ENCODE data around the gene PALLD. TPM values are rescaled to one million over a fixed set of nuclear protein-coding genes. Genes with fewer than 3 reads are reported as not detected.

The PALLD gene
- total and polyA plus RNA-seq, 12 donors: 169 to 1,537 (median 667) TPM

GRCh38 chr4:168830777-168831512 lies 334.1 kb downstream of the PALLD start:
- intact Hi-C loops (cut with DNase I): loop anchor here in 5 of 10 donors (1.0 to 10.0 kb wide), 6 partner anchors 14 to 116 kb away; no protein-coding TSS in a partner anchor
- no peak for TF ChIP-seq CTCF (IDR thresholded peaks at IDR 0.05)
- DNase-seq (no peak), ATAC-seq (no peak)
- Histone ChIP-seq H3K4me1 (peaks cover 5 to 55% (median 40%) of the 10 kb centered on the region in 9 donors), H3K4me3 (peak overlapping the region in 7 of 10 donors; percentile 65 to 85 (median 78)), H3K36me3 (no peaks in the 10 kb centered on the region), H3K27ac (peak overlapping the region in 8 of 10 donors; percentile 87 to 92 (median 90)), H3K9me3 (no peaks in the 10 kb centered on the region), H3K27me3 (peaks cover 0 to 51% (median 0%) of the 10 kb centered on the region in 7 donors)
- WGBS, 2 donors: 63 to 66% methylated on average over 6 of the region's 6 CpGs

GRCh38 chr4:168831585-168831918 lies 334.7 kb downstream of the PALLD start:
- H3K4me3 ChIP-seq: peak overlapping the region; percentile 55 to 85 (median 78)
- peaks cover 5 to 59% (median 40%) of the 10 kb centered on the region in 9 donors for H3K4me1 ChIP-seq
- no peak for TF ChIP-seq CTCF (IDR thresholded peaks at IDR 0.05)
- H3K27ac ChIP-seq: peak overlapping the region in 9 of 10 donors; percentile 82 to 92 (median 90)
- no peaks in the 10 kb centered on the region for H3K36me3 ChIP-seq
- no peak for ATAC-seq
- 4% methylated on average over 14 of the region's 14 CpGs for WGBS, 2 donors
- no peak for DNase-seq
- H3K27me3 ChIP-seq: peaks cover 0 to 51% (median 0%) of the 10 kb centered on the region in 7 donors
- intact Hi-C loops (cut with DNase I): loop anchor here in 5 of 10 donors (1.0 to 10.0 kb wide), 6 partner anchors 14 to 117 kb away; no protein-coding TSS in a partner anchor
- no peaks in the 10 kb centered on the region for H3K9me3 ChIP-seq

- no peak for TF ChIP-seq CTCF (IDR thresholded peaks at IDR 0.05)
- no peaks in the 10 kb centered on the region for H3K9me3 ChIP-seq
- DNase-seq (peak; percentile 66 to 80), ATAC-seq (peak; percentile 82 to 90 (median 88))
- peak overlapping the region; percentile 55 to 85 (median 78) for H3K4me3 ChIP-seq
- WGBS, 2 donors: 0% methylated on average over 66 to 68 of the region's 68 CpGs
- intact Hi-C loops (cut with DNase I): loop anchor here in 5 of 10 donors (1.0 to 10.0 kb wide), 6 partner anchors 15 to 117 kb away; no protein-coding TSS in a partner anchor
- no peaks in the 10 kb centered on the region for H3K36me3 ChIP-seq
- H3K4me1 ChIP-seq: peaks cover 5 to 61% (median 45%) of the 10 kb centered on the region in 9 donors
- H3K27me3 ChIP-seq: peaks cover 0 to 51% (median 0%) of the 10 kb centered on the region in 7 donors
- H3K27ac ChIP-seq: peak overlapping the region; percentile 82 to 92 (median 90)
Observed at GRCh38 chr4:168831919-168832762, 335.3 kb downstream of the PALLD start.
